Measurements from ENCODE around the gene URAD. TPM values are rescaled to one million over a fixed set of nuclear protein-coding genes. Genes with fewer than 3 reads are reported as not detected.
A peak's percentile ranks its signal among the peaks of the same experiment; 100 is the strongest.

Gene URAD
- total RNA-seq, 1 donor from 2014 or later: not detected

GRCh38 chr13:27952876-27953675 is 35.4 kb downstream of the URAD start:
- DNase-seq (ENCODE audit: low spot score): no peak
- Mint-ChIP-seq H3K36me3 (ENCODE audit: low read depth, unreplicated experiment) (no peaks in the 10 kb centered on the region), H3K4me1 (ENCODE audit: unreplicated experiment) (peaks cover 7% of the 10 kb centered on the region), H3K4me3 (ENCODE audit: unreplicated experiment) (peak overlapping the region; percentile 70), H3K27ac (ENCODE audit: unreplicated experiment) (no peak overlapping the region), H3K9me3 (ENCODE audit: unreplicated experiment) (no peaks in the 10 kb centered on the region), H3K27me3 (ENCODE audit: unreplicated experiment) (peaks cover 12% of the 10 kb centered on the region)
- TF ChIP-seq CTCF (IDR thresholded peaks at IDR 0.05; ENCODE audit: unreplicated experiment): no peak

GRCh38 chr13:27942972-27943371 is 45.5 kb downstream of the URAD start:
- Mint-ChIP-seq H3K9me3 (ENCODE audit: unreplicated experiment) (no peaks in the 10 kb centered on the region), H3K27me3 (ENCODE audit: unreplicated experiment) (peaks cover 2% of the 10 kb centered on the region), H3K27ac (ENCODE audit: unreplicated experiment) (no peak overlapping the region), H3K4me3 (ENCODE audit: unreplicated experiment) (no peak overlapping the region), H3K36me3 (ENCODE audit: low read depth, unreplicated experiment) (no peaks in the 10 kb centered on the region), H3K4me1 (ENCODE audit: unreplicated experiment) (no peaks in the 10 kb centered on the region)
- DNase-seq (ENCODE audit: low spot score): no peak
- TF ChIP-seq CTCF (IDR thresholded peaks at IDR 0.05; ENCODE audit: unreplicated experiment): no peak

- no peak for TF ChIP-seq CTCF (IDR thresholded peaks at IDR 0.05; ENCODE audit: unreplicated experiment)
- no peaks in the 10 kb centered on the region for H3K36me3 Mint-ChIP-seq (ENCODE audit: low read depth, unreplicated experiment)
- H3K9me3 Mint-ChIP-seq (ENCODE audit: unreplicated experiment): no peaks in the 10 kb centered on the region
- H3K4me1 Mint-ChIP-seq (ENCODE audit: unreplicated experiment): peaks cover 21% of the 10 kb centered on the region
- H3K4me3 Mint-ChIP-seq (ENCODE audit: unreplicated experiment): no peak overlapping the region
- DNase-seq (ENCODE audit: low spot score): no peak
- peaks cover 8% of the 10 kb centered on the region for H3K27me3 Mint-ChIP-seq (ENCODE audit: unreplicated experiment)
- no peak overlapping the region for H3K27ac Mint-ChIP-seq (ENCODE audit: unreplicated experiment)
Measured at GRCh38 chr13:27933580-27934328, 54.7 kb downstream of the URAD start.

- TF ChIP-seq CTCF (IDR thresholded peaks at IDR 0.05; ENCODE audit: unreplicated experiment): no peak
- Mint-ChIP-seq H3K27ac (ENCODE audit: unreplicated experiment) (no peak overlapping the region), H3K4me1 (ENCODE audit: unreplicated experiment) (peaks cover 26% of the 10 kb centered on the region), H3K9me3 (ENCODE audit: unreplicated experiment) (no peaks in the 10 kb centered on the region), H3K27me3 (ENCODE audit: unreplicated experiment) (peaks cover 12% of the 10 kb centered on the region), H3K4me3 (ENCODE audit: unreplicated experiment) (no peak overlapping the region), H3K36me3 (ENCODE audit: low read depth, unreplicated experiment) (no peaks in the 10 kb centered on the region)
- no peak for DNase-seq (ENCODE audit: low spot score)
Measured at GRCh38 chr13:27933118-27933517, 55.4 kb downstream of the URAD start.

GRCh38 chr13:27929868-27930267 is 58.6 kb downstream of the URAD start:
- H3K27ac Mint-ChIP-seq (ENCODE audit: unreplicated experiment): no peak overlapping the region
- peaks cover 3% of the 10 kb centered on the region for H3K36me3 Mint-ChIP-seq (ENCODE audit: low read depth, unreplicated experiment)
- H3K4me1 Mint-ChIP-seq (ENCODE audit: unreplicated experiment): peaks cover 43% of the 10 kb centered on the region
- TF ChIP-seq CTCF (IDR thresholded peaks at IDR 0.05; ENCODE audit: unreplicated experiment): no peak
- no peak for DNase-seq (ENCODE audit: low spot score)
- H3K4me3 Mint-ChIP-seq (ENCODE audit: unreplicated experiment): no peak overlapping the region
- peaks cover 36% of the 10 kb centered on the region for H3K27me3 Mint-ChIP-seq (ENCODE audit: unreplicated experiment)
- H3K9me3 Mint-ChIP-seq (ENCODE audit: unreplicated experiment): no peaks in the 10 kb centered on the region

Data from endothelial cell (in vitro differentiated cells).